WTC11 (cell line): ENCODE results near the gene MAP3K2. TPM values are rescaled to one million over a fixed set of nuclear protein-coding genes. Genes with fewer than 3 reads are reported as not detected.
A peak's percentile ranks its signal among the peaks of the same experiment; 100 is the strongest.

Experiments
- ATAC-seq: fragments of 200-7000 bp; cut with Tn5 transposase; 2 replicates; pipeline ENCODE4 v1.10.0; 2021; ENCODE audit warnings: mild to moderate bottlenecking, moderate library complexity
- CTCF ChIA-PET: fragments of 300-600 bp; sonication (Branson Sonifier 250); formaldehyde crosslinking; loops from one replicate; lab custom pipeline; 2021; ENCODE audit warnings: antibody characterized with exemption; lab: Charles Lee
- POLR2A ChIA-PET: fragments of 350-600 bp; sonication (Branson Sonifier 250); formaldehyde crosslinking; loops from one replicate; lab custom pipeline; 2021; ENCODE audit warnings: antibody characterized with exemption; lab: Charles Lee
- DNase-seq: peaks from one replicate; pipeline ENCODE4 v3.0.0; 2021; ENCODE audit warnings: low spot score
- H3K27ac Mint-ChIP-seq: 2 replicates; pipeline ENCODE4 v1.8.0; 2021; ENCODE audit warnings: mixed read lengths
- H3K27me3 Mint-ChIP-seq: 2 replicates; pipeline ENCODE4 v1.8.0; 2021; ENCODE audit warnings: low read depth, mild to moderate bottlenecking, moderate library complexity, mixed read lengths
- H3K36me3 Mint-ChIP-seq: 2 replicates; pipeline ENCODE4 v1.8.0; 2021; ENCODE audit warnings: mixed read lengths
- H3K4me1 Mint-ChIP-seq: 2 replicates; pipeline ENCODE4 v1.8.0; 2022; ENCODE audit warnings: mixed read lengths
- H3K4me3 Mint-ChIP-seq: 2 replicates; pipeline ENCODE4 v1.8.0; 2021; ENCODE audit warnings: mild to moderate bottlenecking, moderate library complexity, mixed read lengths
- H3K9me3 Mint-ChIP-seq: 2 replicates; pipeline ENCODE4 v1.8.0; 2021; ENCODE audit warnings: mixed read lengths
- CBFB ChIP-seq: sonication (generic); formaldehyde crosslinking; IDR thresholded peaks from 2 replicates; pipeline ENCODE4 v1.8.1; 2022; ENCODE audit warnings: mild to moderate bottlenecking, low read depth, missing genetic modification reagents
- ELF4 ChIP-seq: sonication (generic); formaldehyde crosslinking; IDR thresholded peaks from 2 replicates; pipeline ENCODE4 v1.8.1; 2022; ENCODE audit warnings: low read depth, mild to moderate bottlenecking, moderate library complexity, missing genetic modification reagents
- ESRRA ChIP-seq: sonication (generic); formaldehyde crosslinking; IDR thresholded peaks from 2 replicates; pipeline ENCODE4 v1.8.1; 2022; ENCODE audit warnings: mild to moderate bottlenecking, missing genetic modification reagents, borderline replicate concordance
- FOXP1 ChIP-seq: sonication (generic); formaldehyde crosslinking; IDR thresholded peaks from 2 replicates; pipeline ENCODE4 v1.8.0; 2022; ENCODE audit warnings: missing genetic modification reagents, mild to moderate bottlenecking, moderate library complexity, borderline replicate concordance
- MAX ChIP-seq: sonication (generic); formaldehyde crosslinking; IDR thresholded peaks from 2 replicates; pipeline ENCODE4 v1.8.0; 2022; ENCODE audit warnings: mild to moderate bottlenecking, missing genetic modification reagents
- MYBL2 ChIP-seq: sonication (generic); formaldehyde crosslinking; IDR thresholded peaks from 2 replicates; pipeline ENCODE4 v1.8.1; 2023; ENCODE audit warnings: mild to moderate bottlenecking, moderate library complexity, missing genetic modification reagents
- NFATC4 ChIP-seq: fragments of 250-450 bp; sonication (Bioruptor Pico); IDR thresholded peaks from 2 replicates; pipeline ENCODE4 v1.9.0; 2021; ENCODE audit warnings: mild to moderate bottlenecking
- NFYB ChIP-seq: sonication (generic); formaldehyde crosslinking; conservative IDR thresholded peaks from 2 replicates; pipeline ENCODE4 v1.8.0; 2022; ENCODE audit warnings: low read depth, missing genetic modification reagents
- PREB ChIP-seq: sonication (generic); formaldehyde crosslinking; IDR thresholded peaks from 2 replicates; pipeline ENCODE4 v1.8.1; 2022; ENCODE audit warnings: mild to moderate bottlenecking, missing genetic modification reagents, moderate library complexity, borderline replicate concordance
- PRRX2 ChIP-seq: fragments of 250-450 bp; sonication (Bioruptor Pico); IDR thresholded peaks from 2 replicates; pipeline ENCODE4 v1.8.0; 2021; ENCODE audit warnings: mild to moderate bottlenecking
- STAT6 ChIP-seq: sonication (generic); formaldehyde crosslinking; conservative IDR thresholded peaks from 2 replicates; pipeline ENCODE4 v1.8.1; 2023; ENCODE audit warnings: mild to moderate bottlenecking, low read depth, missing genetic modification reagents, moderate library complexity
- TP53 ChIP-seq: sonication (generic); formaldehyde crosslinking; IDR thresholded peaks from 2 replicates; pipeline ENCODE4 v1.8.1; 2023; ENCODE audit warnings: mild to moderate bottlenecking, missing genetic modification reagents
- ZBTB43 ChIP-seq: sonication (generic); formaldehyde crosslinking; IDR thresholded peaks from 2 replicates; pipeline ENCODE4 v1.8.1; 2023; ENCODE audit warnings: mild to moderate bottlenecking, missing genetic modification reagents
- ZNF263 ChIP-seq: sonication (generic); formaldehyde crosslinking; IDR thresholded peaks from 2 replicates; pipeline ENCODE4 v1.8.1; 2022; ENCODE audit warnings: low read depth, mild to moderate bottlenecking, moderate library complexity, missing genetic modification reagents
- ZNF416 ChIP-seq: fragments of 250-450 bp; sonication (Bioruptor Pico); IDR thresholded peaks from 2 replicates; pipeline ENCODE4 v1.9.0; 2021; ENCODE audit warnings: mild to moderate bottlenecking, inconsistent platforms
- total RNA-seq: library from RNA; stranded (reverse); gene quantifications from 3 replicates; pipeline ENCODE4 v1.2.3, GENCODE V29; 2021
- TF ChIP-seq, protein P1 (sequence below): sonication (generic); formaldehyde crosslinking; IDR thresholded peaks from 2 replicates; pipeline ENCODE4 v1.8.1; 2022; ENCODE audit warnings: missing genetic modification reagents, borderline replicate concordance
- TF ChIP-seq, protein P2 (sequence below): fragments of 200-600 bp; IDR thresholded peaks from 2 replicates; pipeline ENCODE4 v1.8.0; 2022; ENCODE audit warnings: antibody characterized with exemption
- TF ChIP-seq, protein P3 (sequence below): fragments of 250-450 bp; sonication (Bioruptor Pico); IDR thresholded peaks from 2 replicates; pipeline ENCODE4 v1.8.0; 2021; ENCODE audit warnings: mild to moderate bottlenecking

Gene MAP3K2
- total RNA-seq, 1 experiment from 2014 or later = 26.9 TPM

DNA sequence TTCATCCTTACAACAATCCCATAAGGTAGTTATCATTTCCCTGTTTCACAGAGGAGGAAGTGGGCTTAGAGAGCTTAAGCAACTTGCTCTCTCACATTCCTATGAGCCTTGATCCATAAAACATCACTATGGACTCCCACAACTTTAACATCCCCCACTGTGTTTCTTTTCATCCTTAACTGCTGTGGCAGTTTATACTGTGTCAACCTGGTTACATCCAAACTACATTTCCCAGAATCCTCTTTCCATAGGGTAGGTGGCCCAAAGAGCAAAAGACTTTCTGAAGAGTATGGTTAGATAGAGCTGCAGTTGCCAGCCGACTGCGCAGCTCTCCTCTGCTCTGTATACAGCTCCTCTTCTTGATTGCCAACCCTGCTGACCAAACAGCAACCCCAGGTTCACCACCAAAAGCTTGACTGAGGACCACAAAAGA lies 22.5 kb downstream of the MAP3K2 start:
- Mint-ChIP-seq H3K4me1 (peaks cover 30% of the 10 kb centered on the region), H3K27me3 (no peaks in the 10 kb centered on the region)
- ATAC-seq = peak; percentile 94
- TF ChIP-seq PREB (CRISPR knock-in tag) (no peak), ZNF416 (CRISPR knock-in tag) (no peak), TP53 (CRISPR knock-in tag) (no peak), CBFB (CRISPR knock-in tag) (no peak), ESRRA (no peak), PRRX2 (CRISPR knock-in tag) (no peak), FOXP1 (CRISPR knock-in tag) (no peak), STAT6 (CRISPR knock-in tag) (no peak), NFATC4 (CRISPR knock-in tag) (no peak), MYBL2 (CRISPR knock-in tag) (no peak), NFYB (no peak)
- TF ChIP-seq, protein P1, sequence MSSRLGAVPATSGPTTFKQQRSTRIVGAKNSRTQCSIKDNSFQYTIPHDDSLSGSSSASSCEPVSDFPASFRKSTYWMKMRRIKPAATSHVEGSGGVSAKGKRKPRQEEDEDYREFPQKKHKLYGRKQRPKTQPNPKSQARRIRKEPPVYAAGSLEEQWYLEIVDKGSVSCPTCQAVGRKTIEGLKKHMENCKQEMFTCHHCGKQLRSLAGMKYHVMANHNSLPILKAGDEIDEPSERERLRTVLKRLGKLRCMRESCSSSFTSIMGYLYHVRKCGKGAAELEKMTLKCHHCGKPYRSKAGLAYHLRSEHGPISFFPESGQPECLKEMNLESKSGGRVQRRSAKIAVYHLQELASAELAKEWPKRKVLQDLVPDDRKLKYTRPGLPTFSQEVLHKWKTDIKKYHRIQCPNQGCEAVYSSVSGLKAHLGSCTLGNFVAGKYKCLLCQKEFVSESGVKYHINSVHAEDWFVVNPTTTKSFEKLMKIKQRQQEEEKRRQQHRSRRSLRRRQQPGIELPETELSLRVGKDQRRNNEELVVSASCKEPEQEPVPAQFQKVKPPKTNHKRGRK (CRISPR knock-in tag) = no peak
- TF ChIP-seq, protein P2, sequence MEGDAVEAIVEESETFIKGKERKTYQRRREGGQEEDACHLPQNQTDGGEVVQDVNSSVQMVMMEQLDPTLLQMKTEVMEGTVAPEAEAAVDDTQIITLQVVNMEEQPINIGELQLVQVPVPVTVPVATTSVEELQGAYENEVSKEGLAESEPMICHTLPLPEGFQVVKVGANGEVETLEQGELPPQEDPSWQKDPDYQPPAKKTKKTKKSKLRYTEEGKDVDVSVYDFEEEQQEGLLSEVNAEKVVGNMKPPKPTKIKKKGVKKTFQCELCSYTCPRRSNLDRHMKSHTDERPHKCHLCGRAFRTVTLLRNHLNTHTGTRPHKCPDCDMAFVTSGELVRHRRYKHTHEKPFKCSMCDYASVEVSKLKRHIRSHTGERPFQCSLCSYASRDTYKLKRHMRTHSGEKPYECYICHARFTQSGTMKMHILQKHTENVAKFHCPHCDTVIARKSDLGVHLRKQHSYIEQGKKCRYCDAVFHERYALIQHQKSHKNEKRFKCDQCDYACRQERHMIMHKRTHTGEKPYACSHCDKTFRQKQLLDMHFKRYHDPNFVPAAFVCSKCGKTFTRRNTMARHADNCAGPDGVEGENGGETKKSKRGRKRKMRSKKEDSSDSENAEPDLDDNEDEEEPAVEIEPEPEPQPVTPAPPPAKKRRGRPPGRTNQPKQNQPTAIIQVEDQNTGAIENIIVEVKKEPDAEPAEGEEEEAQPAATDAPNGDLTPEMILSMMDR = no peak
- TF ChIP-seq, protein P3, sequence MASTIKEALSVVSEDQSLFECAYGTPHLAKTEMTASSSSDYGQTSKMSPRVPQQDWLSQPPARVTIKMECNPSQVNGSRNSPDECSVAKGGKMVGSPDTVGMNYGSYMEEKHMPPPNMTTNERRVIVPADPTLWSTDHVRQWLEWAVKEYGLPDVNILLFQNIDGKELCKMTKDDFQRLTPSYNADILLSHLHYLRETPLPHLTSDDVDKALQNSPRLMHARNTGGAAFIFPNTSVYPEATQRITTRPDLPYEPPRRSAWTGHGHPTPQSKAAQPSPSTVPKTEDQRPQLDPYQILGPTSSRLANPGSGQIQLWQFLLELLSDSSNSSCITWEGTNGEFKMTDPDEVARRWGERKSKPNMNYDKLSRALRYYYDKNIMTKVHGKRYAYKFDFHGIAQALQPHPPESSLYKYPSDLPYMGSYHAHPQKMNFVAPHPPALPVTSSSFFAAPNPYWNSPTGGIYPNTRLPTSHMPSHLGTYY (CRISPR knock-in tag) = no peak
- TF ChIP-seq, all 79 proteins: peak for 0
- Mint-ChIP-seq H3K36me3 (peaks cover 9% of the 10 kb centered on the region), H3K27ac (no peak overlapping the region), H3K4me3 (no peak overlapping the region), H3K9me3 (peaks cover 9% of the 10 kb centered on the region)
- CTCF ChIA-PET = interaction anchor here (0.5 to 2.4 kb wide), 7 partner anchors 9 to 193 kb away, joined by 3 to 10 read pairs (median 3); partner anchors contain the start of gene PROC
- POLR2A ChIA-PET = interaction anchor here (1.4 kb wide), 1 partner anchor 58 kb away, joined by 3 read pairs; no protein-coding TSS in a partner anchor
- no peak for DNase-seq

- ATAC-seq (no peak), DNase-seq (no peak)
- TF ChIP-seq ZBTB43 = no peak
- TF ChIP-seq PRRX2 (CRISPR knock-in tag) = no peak
- TF ChIP-seq ELF4 (CRISPR knock-in tag) = no peak
- no peak for TF ChIP-seq ZNF263
- TF ChIP-seq MAX (CRISPR knock-in tag) = no peak
- Mint-ChIP-seq H3K4me1 (peaks cover 49% of the 10 kb centered on the region), H3K27me3 (no peaks in the 10 kb centered on the region), H3K9me3 (no peaks in the 10 kb centered on the region), H3K4me3 (no peak overlapping the region), H3K27ac (no peak overlapping the region), H3K36me3 (no peaks in the 10 kb centered on the region)
- POLR2A ChIA-PET = no interaction called here
- CTCF ChIA-PET = no interaction called here
Observed at GRCh38 chr2:127362971-127363370, 24.8 kb downstream of the MAP3K2 start.
